ENCODE measurements around the gene ABTB2.

DNA sequence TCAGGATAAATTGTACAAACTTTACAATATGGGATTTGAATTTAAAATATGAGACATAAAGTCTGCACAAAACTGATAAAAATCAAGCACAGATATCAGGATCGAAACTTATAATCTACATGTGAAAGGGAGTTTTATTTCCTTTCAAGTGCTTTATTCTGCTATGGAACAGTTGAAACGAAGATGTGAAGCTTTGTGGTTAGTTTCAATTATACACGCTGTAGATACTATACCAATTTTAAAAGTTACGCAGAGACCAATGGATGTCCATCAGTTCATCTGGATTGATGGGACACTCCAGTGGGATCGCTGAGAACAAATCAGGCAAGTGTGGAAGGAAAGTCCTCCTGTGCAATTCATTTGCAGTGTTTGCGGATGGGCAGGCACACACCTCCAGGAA is 46.5 kb upstream of the ABTB2 start:
- TF ChIP-seq, protein P1, sequence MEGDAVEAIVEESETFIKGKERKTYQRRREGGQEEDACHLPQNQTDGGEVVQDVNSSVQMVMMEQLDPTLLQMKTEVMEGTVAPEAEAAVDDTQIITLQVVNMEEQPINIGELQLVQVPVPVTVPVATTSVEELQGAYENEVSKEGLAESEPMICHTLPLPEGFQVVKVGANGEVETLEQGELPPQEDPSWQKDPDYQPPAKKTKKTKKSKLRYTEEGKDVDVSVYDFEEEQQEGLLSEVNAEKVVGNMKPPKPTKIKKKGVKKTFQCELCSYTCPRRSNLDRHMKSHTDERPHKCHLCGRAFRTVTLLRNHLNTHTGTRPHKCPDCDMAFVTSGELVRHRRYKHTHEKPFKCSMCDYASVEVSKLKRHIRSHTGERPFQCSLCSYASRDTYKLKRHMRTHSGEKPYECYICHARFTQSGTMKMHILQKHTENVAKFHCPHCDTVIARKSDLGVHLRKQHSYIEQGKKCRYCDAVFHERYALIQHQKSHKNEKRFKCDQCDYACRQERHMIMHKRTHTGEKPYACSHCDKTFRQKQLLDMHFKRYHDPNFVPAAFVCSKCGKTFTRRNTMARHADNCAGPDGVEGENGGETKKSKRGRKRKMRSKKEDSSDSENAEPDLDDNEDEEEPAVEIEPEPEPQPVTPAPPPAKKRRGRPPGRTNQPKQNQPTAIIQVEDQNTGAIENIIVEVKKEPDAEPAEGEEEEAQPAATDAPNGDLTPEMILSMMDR (IDR thresholded peaks at IDR 0.05; ENCODE audit: insufficient read depth, low read length): no peak
- TF ChIP-seq GABPA (IDR thresholded peaks at IDR 0.05; ENCODE audit: low read depth): no peak
- TF ChIP-seq POLR2AphosphoS5 (IDR thresholded peaks at IDR 0.05; ENCODE audit: low read depth): no peak
